Common myeloid progenitor, CD34-positive (primary cell): ENCODE data around the gene ANXA8L1.
"Not testable (repeated sequence)": the region's sequence is repeated elsewhere in the genome, so short reads cannot be mapped to it uniquely, and the experiment has no call there.

Experiments
- CTCF ChIA-PET: fragments of 350-600 bp; sonication (Branson Sonifier 250); formaldehyde crosslinking; loops from one replicate; lab custom pipeline; 2021; ENCODE audit warnings: antibody characterized with exemption; lab: Charles Lee
- POLR2A ChIA-PET: fragments of 350-600 bp; sonication (Branson Sonifier 250); formaldehyde crosslinking; loops from one replicate; lab custom pipeline; 2021; ENCODE audit warnings: antibody characterized with exemption; lab: Charles Lee
- DNase-seq, 3 donors: peaks; one replicate each; pipeline versions ENCODE4 v3.0.0 to v3.0.0-alpha.2; 2013
- H3K27ac ChIP-seq, 2 experiments: 1 replicate in 1 of 2; 2 replicates in 1 of 2; pipeline ENCODE4 v1.7.0; 2013; ENCODE audit warnings: inconsistent platforms in 2 of 2, low read length in 2 of 2, mild to moderate bottlenecking in 2 of 2, low read depth in 1 of 2, moderate library complexity in 1 of 2; ENCODE audit not compliant: severe bottlenecking in 2 of 2, insufficient read depth in 1 of 2, poor library complexity in 1 of 2
- H3K27me3 ChIP-seq, 5 experiments: replicated peaks in 2 of 5; 1 replicate in 3 of 5; 2 replicates in 2 of 5; pipeline versions ENCODE4 v1.6.1 to v1.7.0; 2013; ENCODE audit warnings: low read length in 4 of 5, mild to moderate bottlenecking in 2 of 5, moderate library complexity in 2 of 5, inconsistent platforms in 1 of 5; ENCODE audit not compliant: insufficient read depth in 5 of 5, control insufficient read depth in 4 of 5
- H3K36me3 ChIP-seq, 4 experiments: 1 replicate in 2 of 4; 2 replicates in 2 of 4; pipeline versions ENCODE4 v1.6.1 to v1.7.0; 2013; ENCODE audit warnings: low read length in 3 of 4, control low read depth in 1 of 4, mild to moderate bottlenecking in 1 of 4; ENCODE audit not compliant: control insufficient read depth in 4 of 4, insufficient read depth in 4 of 4
- H3K4me1 ChIP-seq, 4 experiments: 1 replicate in 3 of 4; 2 replicates in 1 of 4; pipeline versions ENCODE4 v1.6.1 to v1.7.1; 2013; ENCODE audit warnings: low read length in 3 of 4, mild to moderate bottlenecking in 3 of 4, control low read depth in 1 of 4, inconsistent platforms in 1 of 4, moderate library complexity in 1 of 4; ENCODE audit not compliant: control insufficient read depth in 4 of 4, insufficient read depth in 4 of 4; ENCODE audit errors: control extremely low read depth in 1 of 4
- H3K4me3 ChIP-seq, 7 experiments: 1 replicate in 4 of 7; 2 replicates in 3 of 7; pipeline versions ENCODE4 v1.5.1 to v1.7.0; 2013; ENCODE audit warnings: mild to moderate bottlenecking in 7 of 7, low read length in 6 of 7, moderate library complexity in 6 of 7, inconsistent platforms in 2 of 7, low read depth in 2 of 7, control low read depth in 1 of 7; ENCODE audit not compliant: insufficient read depth in 4 of 7, control insufficient read depth in 1 of 7; ENCODE audit errors: extremely low read depth in 1 of 7
- H3K9me3 ChIP-seq, 5 experiments: 1 replicate in 4 of 5; 2 replicates in 1 of 5; pipeline versions ENCODE4 v1.6.1 to v1.7.1; 2013; ENCODE audit warnings: low read length in 4 of 5, mild to moderate bottlenecking in 2 of 5, inconsistent platforms in 1 of 5, low read depth in 1 of 5, moderate library complexity in 1 of 5; ENCODE audit not compliant: control insufficient read depth in 4 of 5, insufficient read depth in 2 of 5; ENCODE audit errors: control extremely low read depth in 1 of 5
- WGBS: methylation state at CpG from one replicate; pipeline ENCODE4 v1.1.5; 2013; ENCODE audit not compliant: insufficient coverage; 5-methylcytosine and 5-hydroxymethylcytosine counted together

Gene ANXA8L1

GRCh38 chr10:46397767-46398166, 22.2 kb downstream of the ANXA8L1 start:
- POLR2A ChIA-PET, H3K27ac ChIP-seq, H3K4me3 ChIP-seq, H3K36me3 ChIP-seq, H3K27me3 ChIP-seq, H3K9me3 ChIP-seq, H3K4me1 ChIP-seq, CTCF ChIA-PET, DNase-seq: not testable (repeated sequence)
- WGBS: no CpG with 5 or more reads among the region's 14 CpGs

DNA sequence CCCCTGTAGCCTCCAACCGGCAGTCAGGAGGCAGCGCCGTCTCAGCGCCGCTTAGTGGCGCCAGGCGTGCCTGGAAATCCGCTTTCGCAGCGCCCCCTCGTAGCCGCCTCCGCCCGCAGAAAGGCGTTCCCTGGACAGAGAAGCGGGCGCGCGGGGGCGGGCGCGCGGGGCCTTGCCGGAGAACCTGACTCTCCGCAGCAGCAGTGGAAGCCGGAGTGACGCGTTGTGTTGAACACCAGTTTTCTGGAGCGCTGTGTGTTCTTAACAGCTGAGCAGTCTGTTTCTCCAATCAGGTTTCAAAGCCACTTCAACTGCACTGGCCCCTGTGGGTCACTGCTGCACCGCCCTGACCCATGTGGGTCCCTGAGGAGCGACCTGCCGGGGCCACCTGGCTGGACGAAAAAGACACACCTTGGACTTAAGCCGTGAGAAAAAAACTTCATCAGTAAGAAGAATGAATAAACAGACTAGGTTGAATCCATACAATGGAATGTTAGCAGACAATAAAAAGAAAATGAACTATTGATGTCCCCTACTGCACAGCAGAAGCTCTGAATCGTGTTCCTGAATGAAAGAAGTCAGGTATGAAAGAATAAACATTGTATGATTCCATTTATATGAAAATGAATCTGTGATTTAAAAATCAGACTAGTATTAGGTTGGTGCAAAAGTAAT, 22.8 kb downstream of the ANXA8L1 start:
- DNase-seq: peak in 2 of 3 donors; percentile 2 to 28
- H3K4me1 ChIP-seq, H3K27me3 ChIP-seq, CTCF ChIA-PET, H3K9me3 ChIP-seq, H3K27ac ChIP-seq, H3K36me3 ChIP-seq, POLR2A ChIA-PET: not testable (repeated sequence)
- WGBS: 27% methylated on average over 3 of the region's 35 CpGs
- H3K4me3 ChIP-seq: peak overlapping the region in 2 of 7 experiments; percentile 15 to 54

DNA sequence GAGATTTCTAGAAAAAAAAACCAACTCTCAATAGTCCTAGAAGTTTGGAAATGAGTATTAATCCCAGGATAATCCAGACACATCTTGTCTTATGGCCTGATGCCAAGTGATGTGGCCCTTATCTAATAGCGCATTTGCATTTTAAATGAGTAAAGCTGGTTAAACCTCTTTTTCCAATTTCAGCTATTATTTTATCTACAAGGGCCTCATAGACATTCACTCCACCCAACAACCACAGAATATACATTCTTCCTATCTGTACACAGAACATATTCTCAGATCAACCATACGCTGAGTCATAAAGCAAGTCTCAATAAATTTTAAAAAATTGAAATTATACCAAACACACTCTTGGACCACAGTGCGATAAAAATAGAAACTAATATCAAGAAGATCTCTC, 34.0 kb downstream of the ANXA8L1 start:
- no CpG with 5 or more reads among the region's 3 CpGs for WGBS
- H3K4me1 ChIP-seq, H3K27me3 ChIP-seq, CTCF ChIA-PET, H3K27ac ChIP-seq, H3K4me3 ChIP-seq, DNase-seq, H3K36me3 ChIP-seq, POLR2A ChIA-PET, H3K9me3 ChIP-seq: not testable (repeated sequence)

DNA sequence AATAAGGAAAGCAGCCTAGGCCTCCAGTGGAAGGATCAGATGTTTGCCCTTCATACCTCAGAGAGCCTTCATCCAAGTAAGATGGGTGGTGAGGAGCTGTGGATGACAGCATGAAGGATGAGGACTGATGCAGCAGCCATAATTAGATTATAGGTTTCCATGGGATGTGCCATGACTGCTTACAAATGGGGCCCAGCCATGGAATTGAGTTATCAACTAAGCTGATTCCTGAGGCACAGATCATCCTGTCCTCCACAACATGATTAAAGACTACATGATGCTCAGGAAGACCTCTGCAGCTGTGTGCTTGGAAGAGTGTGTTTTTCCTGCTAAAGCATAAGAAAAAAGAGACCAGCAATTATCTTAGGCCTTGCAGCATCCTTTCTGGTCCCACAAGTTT, 35.5 kb downstream of the ANXA8L1 start:
- H3K27ac ChIP-seq, H3K27me3 ChIP-seq, H3K9me3 ChIP-seq, CTCF ChIA-PET, DNase-seq, H3K36me3 ChIP-seq, H3K4me1 ChIP-seq, POLR2A ChIA-PET, H3K4me3 ChIP-seq: not testable (repeated sequence)

GRCh38 chr10:46412665-46413064, 37.1 kb downstream of the ANXA8L1 start:
- H3K9me3 ChIP-seq, H3K4me3 ChIP-seq, H3K36me3 ChIP-seq, CTCF ChIA-PET, H3K4me1 ChIP-seq, H3K27me3 ChIP-seq, H3K27ac ChIP-seq, POLR2A ChIA-PET, DNase-seq: not testable (repeated sequence)
- WGBS: no CpG with 5 or more reads among the region's 5 CpGs

DNA sequence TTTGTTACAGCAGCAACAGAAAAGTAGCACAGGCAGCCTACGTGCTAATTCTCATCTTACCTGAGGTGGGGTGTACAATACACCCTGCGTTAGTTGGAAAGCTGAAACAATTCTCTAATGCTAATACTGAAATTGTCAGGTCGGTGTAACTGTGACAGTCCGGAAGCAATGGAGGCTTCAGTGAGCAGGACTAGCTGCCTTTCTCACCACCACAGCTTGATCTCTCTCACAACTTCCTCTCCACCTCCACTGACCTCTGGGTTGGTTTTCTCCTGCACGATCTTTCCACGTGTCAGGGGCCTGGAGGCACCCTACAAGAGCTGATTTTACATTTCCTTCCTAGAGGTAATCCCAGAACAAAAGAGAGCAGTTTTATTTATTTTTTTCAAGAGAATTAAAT, 39.7 kb downstream of the ANXA8L1 start:
- H3K27ac ChIP-seq, H3K9me3 ChIP-seq, DNase-seq, POLR2A ChIA-PET, H3K36me3 ChIP-seq, H3K27me3 ChIP-seq, H3K4me1 ChIP-seq, CTCF ChIA-PET, H3K4me3 ChIP-seq: not testable (repeated sequence)
- WGBS: 100% methylated on average over 1 of the region's 6 CpGs

GRCh38 chr10:46418283-46418682, 42.7 kb downstream of the ANXA8L1 start:
- H3K36me3 ChIP-seq, H3K27me3 ChIP-seq, POLR2A ChIA-PET, H3K9me3 ChIP-seq, H3K4me1 ChIP-seq, H3K27ac ChIP-seq, CTCF ChIA-PET, DNase-seq, H3K4me3 ChIP-seq: not testable (repeated sequence)
- no CpG with 5 or more reads among the region's 7 CpGs for WGBS
